HEK293 (cell line): ENCODE data around the gene PPP6R1.

Experiments used
- CTCF ChIA-PET: fragments of 350-600 bp; formaldehyde crosslinking; extraction: SDS; loops from one replicate; lab custom pipeline; 2021; ENCODE audit warnings: antibody characterized with exemption; lab: Yijun Ruan, JAX
- POLR2A ChIA-PET: fragments of 300-600 bp; formaldehyde crosslinking; extraction: SDS; loops from one replicate; lab custom pipeline; 2020; ENCODE audit warnings: antibody characterized with exemption, inconsistent platforms; lab: Yijun Ruan, JAX
- H3K27ac ChIP-seq: fragments of 200-500 bp; sonication (Bioruptor generic); 2 replicates; pipeline ENCODE4 v1.5.1; 2014; ENCODE audit warnings: low read depth, low read length, control low read depth, inconsistent platforms; ENCODE audit errors: extremely low read depth
- H3K36me3 ChIP-seq, 2 experiments: fragments of 200-500 bp in 1 of 2; sonication (Bioruptor generic) in 1 of 2; 1 replicate in 1 of 2; 2 replicates in 1 of 2; pipeline ENCODE4 v1.5.1; 2014 to 2017; ENCODE audit warnings: inconsistent platforms in 2 of 2, low read length in 2 of 2; ENCODE audit not compliant: control insufficient read depth in 2 of 2, insufficient read depth in 1 of 2
- H3K4me1 ChIP-seq: fragments of 200-500 bp; sonication (Bioruptor generic); 2 replicates; pipeline ENCODE4 v1.5.1; 2014; ENCODE audit warnings: mild to moderate bottlenecking, low read length, inconsistent platforms; ENCODE audit not compliant: control insufficient read depth, insufficient read depth
- H3K4me3 ChIP-seq: 2 replicates; pipeline ENCODE4 v1.5.1; 2011; ENCODE audit warnings: low read depth, mild to moderate bottlenecking, control low read depth, low read length, moderate library complexity
- H3K9me3 ChIP-seq: fragments of 200-500 bp; sonication (Bioruptor generic); 2 replicates; pipeline ENCODE4 v1.5.1; 2014; ENCODE audit warnings: low read depth, low read length, inconsistent platforms; ENCODE audit not compliant: control insufficient read depth, insufficient read depth
- ELK4 ChIP-seq: IDR thresholded peaks from 2 replicates; pipeline ENCODE4 v1.6.1; 2011; ENCODE audit warnings: mild to moderate bottlenecking, low read depth, low read length, borderline replicate concordance
- GLI4 ChIP-seq: fragments of 450-650 bp; formaldehyde crosslinking; IDR thresholded peaks from 2 replicates; pipeline ENCODE4 v1.5.1; 2016; ENCODE audit warnings: missing biosample characterization, missing genetic modification characterization
- GLIS2 ChIP-seq: fragments of 450-650 bp; formaldehyde crosslinking; IDR thresholded peaks from 2 replicates; pipeline ENCODE4 v1.5.1; 2016; ENCODE audit warnings: missing biosample characterization, missing genetic modification characterization
- HIC1 ChIP-seq: fragments of 450-650 bp; formaldehyde crosslinking; IDR thresholded peaks from 2 replicates; pipeline ENCODE4 v1.5.1; 2016; ENCODE audit warnings: missing biosample characterization, missing genetic modification characterization
- KLF1 ChIP-seq: fragments of 450-650 bp; formaldehyde crosslinking; IDR thresholded peaks from 2 replicates; pipeline ENCODE4 v1.5.1; 2016; ENCODE audit warnings: missing biosample characterization, missing genetic modification characterization
- ZBTB44 ChIP-seq: fragments of 450-650 bp; IDR thresholded peaks from 2 replicates; pipeline ENCODE4 v1.5.1; 2018; ENCODE audit warnings: missing biosample characterization, mild to moderate bottlenecking, missing genetic modification characterization
- ZBTB48 ChIP-seq: fragments of 450-650 bp; formaldehyde crosslinking; IDR thresholded peaks from 2 replicates; pipeline ENCODE4 v1.5.1; 2016; ENCODE audit warnings: missing biosample characterization, missing genetic modification characterization
- ZFP69B ChIP-seq: fragments of 450-650 bp; formaldehyde crosslinking; IDR thresholded peaks from 2 replicates; pipeline ENCODE4 v1.5.1; 2016; ENCODE audit warnings: missing biosample characterization, missing genetic modification characterization
- ZNF138 ChIP-seq: fragments of 450-650 bp; formaldehyde crosslinking; IDR thresholded peaks from 2 replicates; pipeline ENCODE4 v1.5.1; 2016; ENCODE audit warnings: missing biosample characterization, missing genetic modification characterization, borderline replicate concordance
- ZNF341 ChIP-seq: fragments of 450-650 bp; formaldehyde crosslinking; IDR thresholded peaks from 2 replicates; pipeline ENCODE4; 2016; ENCODE audit warnings: low read depth, missing biosample characterization, missing genetic modification characterization
- ZNF354C ChIP-seq: fragments of 450-650 bp; formaldehyde crosslinking; IDR thresholded peaks from 2 replicates; pipeline ENCODE4 v1.5.1; 2016; ENCODE audit warnings: missing biosample characterization, missing genetic modification characterization, low read depth, borderline replicate concordance
- ZNF501 ChIP-seq: fragments of 450-650 bp; formaldehyde crosslinking; IDR thresholded peaks from 2 replicates; pipeline ENCODE4 v1.5.1; 2016; ENCODE audit warnings: missing biosample characterization, missing genetic modification characterization
- ZNF518A ChIP-seq: fragments of 450-650 bp; formaldehyde crosslinking; conservative IDR thresholded peaks from 2 replicates; pipeline ENCODE4 v1.5.1; 2016; ENCODE audit warnings: low read depth, missing biosample characterization, missing genetic modification characterization
- ZNF530 ChIP-seq: fragments of 450-650 bp; formaldehyde crosslinking; IDR thresholded peaks from 2 replicates; pipeline ENCODE4 v1.5.1; 2016; ENCODE audit warnings: low read depth, missing biosample characterization, missing genetic modification characterization
- ZNF549 ChIP-seq: fragments of 450-650 bp; IDR thresholded peaks from 2 replicates; pipeline ENCODE4 v1.5.1; 2018; ENCODE audit warnings: missing biosample characterization, missing genetic modification characterization, mild to moderate bottlenecking, inconsistent platforms, moderate library complexity
- ZNF701 ChIP-seq: fragments of 450-650 bp; formaldehyde crosslinking; IDR thresholded peaks from 2 replicates; pipeline ENCODE4 v1.5.1; 2016; ENCODE audit warnings: missing biosample characterization, missing genetic modification characterization
- ZNF747 ChIP-seq: fragments of 450-650 bp; formaldehyde crosslinking; IDR thresholded peaks from 2 replicates; pipeline ENCODE4 v1.5.1; 2016; ENCODE audit warnings: missing biosample characterization, missing genetic modification characterization
- ZNF76 ChIP-seq: fragments of 450-650 bp; formaldehyde crosslinking; IDR thresholded peaks from 2 replicates; pipeline ENCODE4; 2016; ENCODE audit warnings: low read depth, missing biosample characterization, missing genetic modification characterization, borderline replicate concordance
- ZNF792 ChIP-seq: fragments of 450-650 bp; formaldehyde crosslinking; IDR thresholded peaks from 2 replicates; pipeline ENCODE4 v1.5.1; 2016; ENCODE audit warnings: missing biosample characterization, missing genetic modification characterization
- ZSCAN5A ChIP-seq: fragments of 450-650 bp; formaldehyde crosslinking; IDR thresholded peaks from 2 replicates; pipeline ENCODE4 v1.5.1; 2016; ENCODE audit warnings: missing biosample characterization, missing genetic modification characterization

PPP6R1 gene

GRCh38 chr19:55273978-55274707 lies 15.3 kb upstream of the PPP6R1 start:
- peaks cover 4% of the 10 kb centered on the region for H3K4me1 ChIP-seq
- POLR2A ChIA-PET: no interaction called here
- H3K9me3 ChIP-seq: no peaks in the 10 kb centered on the region
- CTCF ChIA-PET: no interaction called here
- no peak overlapping the region for H3K27ac ChIP-seq
- no peak overlapping the region for H3K4me3 ChIP-seq
- TF ChIP-seq KLF1 (tag by site-specific recombination) (no peak), ZNF341 (no peak), ZNF518A (tag by site-specific recombination) (no peak), ZSCAN5A (tag by site-specific recombination) (no peak), HIC1 (tag by site-specific recombination) (no peak), GLI4 (tag by site-specific recombination) (no peak), ZNF792 (tag by site-specific recombination) (no peak), ZNF747 (tag by site-specific recombination) (no peak), ZFP69B (no peak), ZNF138 (tag by site-specific recombination) (no peak), ZBTB44 (no peak), ZNF549 (tag by site-specific recombination) (no peak), GLIS2 (tag by site-specific recombination) (no peak)
- peaks cover 10 to 68% of the 10 kb centered on the region in 2 experiments; a peak in 2 of 3 replicates for H3K36me3 ChIP-seq

- POLR2A ChIA-PET: interaction anchor here (0.9 kb wide), 1 partner anchor 67 kb away, joined by 5 read pairs; the partner anchor contains the start of gene KMT5C
These were observed 13.3 kb upstream of the PPP6R1 start for GRCh38 chr19:55272142-55272541.

More at GRCh38 chr19:55272142-55272541, 13.3 kb upstream of the PPP6R1 start:
- no peak overlapping the region for H3K4me3 ChIP-seq
- CTCF ChIA-PET: no interaction called here
- H3K4me1 ChIP-seq: no peaks in the 10 kb centered on the region
- no peak for TF ChIP-seq ZNF530
- TF ChIP-seq ZNF792 (tag by site-specific recombination): no peak
- no peak for TF ChIP-seq ELK4
- no peak for TF ChIP-seq ZNF354C
- TF ChIP-seq ZNF76: no peak
- no peak for TF ChIP-seq ZBTB48 (tag by site-specific recombination)
- no peak for TF ChIP-seq ZNF501
- no peak for TF ChIP-seq ZNF701 (tag by site-specific recombination)
- no peak overlapping the region for H3K27ac ChIP-seq
- H3K36me3 ChIP-seq: peaks cover 5 to 58% of the 10 kb centered on the region in 2 experiments; a peak in 2 of 3 replicates
- H3K9me3 ChIP-seq: no peaks in the 10 kb centered on the region
